Kidney (tissue), 14 donors: ENCODE measurements around the gene RPLP1. TPM values are rescaled to one million over a fixed set of nuclear protein-coding genes. Genes with fewer than 3 reads are reported as not detected.

ENCODE experiments used
- DNase-seq, 5 donors: peaks; one replicate each; pipeline ENCODE4 v3.0.0-alpha.2; 2013 to 2020
- FAIRE-seq: peaks from 2 replicates; lab custom pipeline; 2012; peaks lifted over from hg19 to GRCh38; lab: Jason Lieb, UNC
- H3K27ac ChIP-seq, 2 donors: one replicate each; pipeline ENCODE4 v1.7.0; 2013; ENCODE audit warnings: low read depth in 2 of 2, low read length in 2 of 2, inconsistent platforms in 1 of 2
- H3K27me3 ChIP-seq: one replicate; pipeline ENCODE4 v1.7.1; 2013; ENCODE audit warnings: low read length, inconsistent platforms; ENCODE audit not compliant: control insufficient read depth, insufficient read depth
- H3K36me3 ChIP-seq, 3 donors: one replicate each; pipeline versions ENCODE4 v1.7.0 to v1.7.1; 2013; ENCODE audit warnings: low read length in 3 of 3, control low read depth in 1 of 3, inconsistent platforms in 1 of 3; ENCODE audit not compliant: insufficient read depth in 3 of 3, control insufficient read depth in 2 of 3
- H3K4me1 ChIP-seq, 3 donors: one replicate each; pipeline versions ENCODE4 v1.7.0 to v1.7.1; 2013; ENCODE audit warnings: low read length in 3 of 3, inconsistent platforms in 1 of 3, low read depth in 1 of 3; ENCODE audit not compliant: control insufficient read depth in 2 of 3, insufficient read depth in 2 of 3
- H3K4me3 ChIP-seq, 3 donors: one replicate each; pipeline versions ENCODE4 v1.7.0 to v1.8.1; 2013; ENCODE audit warnings: low read length in 3 of 3, control low read depth in 1 of 3, inconsistent platforms in 1 of 3
- H3K9ac ChIP-seq, 3 donors: one replicate each; pipeline versions ENCODE4 v1.7.0 to v1.7.1; 2013; ENCODE audit warnings: low read length in 3 of 3, control low read depth in 1 of 3, inconsistent platforms in 1 of 3
- H3K9me3 ChIP-seq, 3 donors: one replicate each; pipeline versions ENCODE4 v1.7.0 to v1.7.1; 2013; ENCODE audit warnings: low read length in 3 of 3, control low read depth in 1 of 3, inconsistent platforms in 1 of 3; ENCODE audit not compliant: control insufficient read depth in 2 of 3, insufficient read depth in 1 of 3
- CTCF ChIP-seq: IDR thresholded peaks from 3 replicates; pipeline ENCODE4 v1.5.1; 2012; ENCODE audit warnings: mild to moderate bottlenecking, moderate library complexity, borderline replicate concordance; ENCODE audit not compliant: insufficient read depth; ENCODE audit errors: extremely low read depth
- intact Hi-C: fragments of 100-400 bp; cut with DNase I; formaldehyde crosslinking; loops from one replicate; pipeline ENCODE4 v1.11.1; 2022
- polyA plus RNA-seq: library from polyadenylated mRNA; stranded (reverse); fragments of 350-450 nt; fragmentation: Illumina TruSeq; extraction: RNeasy Lipid Tissue Mini Kit (QIAGEN cat#74804); gene quantifications from one replicate; pipeline ENCODE4 v1.2.3, GENCODE V29; 2014; ENCODE audit warnings: low read depth, low replicate concordance; ENCODE audit not compliant: insufficient read depth
- total RNA-seq: library from RNA; stranded (reverse); fragmentation: NEBNext Ultra II Directional; extraction: Animal tissue kit (Norgen Biotek cat#: 25700); gene quantifications from one replicate; pipeline ENCODE4 v1.2.1, GENCODE V29; 2021
- donor health status: control.
- donor health status: control.
- donor health status: control.
- donor health status: control.
- donor health status: control.
- donor health status: DM: yes; HTN: yes; CAD: no.
- donor health status: Normal renal cell carcinoma (clear cell type).

The RPLP1 gene
- total and polyA plus RNA-seq, 2 donors from 2014 or later = 1,303 to 2,805 TPM

GRCh38 chr15:69472046-69472445, 19.4 kb downstream of the RPLP1 start:
- Histone ChIP-seq H3K27me3 (no peaks in the 10 kb centered on the region), H3K4me3 (no peak overlapping the region), H3K9me3 (no peaks in the 10 kb centered on the region), H3K36me3 (no peaks in the 10 kb centered on the region), H3K9ac (no peak overlapping the region), H3K27ac (no peak overlapping the region), H3K4me1 (no peaks in the 10 kb centered on the region)
- TF ChIP-seq CTCF = no peak
- intact Hi-C loops = loop anchor here (10.0 kb wide), 1 partner anchor 1013 kb away; no protein-coding TSS in a partner anchor
- no peak for FAIRE-seq
- DNase-seq = no peak

DNA sequence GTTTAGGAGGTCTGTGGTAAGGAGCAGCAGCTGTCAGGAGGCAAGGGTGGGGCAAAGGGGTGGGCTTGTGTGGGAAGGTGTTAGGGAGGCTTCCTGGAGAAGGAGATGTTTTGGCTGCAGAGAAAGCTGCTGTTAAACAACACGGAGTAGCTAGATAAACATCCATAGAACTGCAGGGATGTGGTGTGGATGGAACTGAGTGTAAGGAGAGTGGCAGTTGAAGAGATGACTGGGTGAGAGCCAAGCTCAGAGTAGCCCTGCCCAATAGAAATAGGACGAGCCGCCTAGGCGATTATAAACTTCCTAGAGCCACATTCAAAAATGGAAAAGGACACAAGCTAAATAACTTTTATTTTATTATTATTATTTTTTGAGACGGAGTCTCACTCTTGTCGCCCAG, 19.9 kb downstream of the RPLP1 start:
- FAIRE-seq (no peak), DNase-seq (no peak)
- Histone ChIP-seq H3K9ac (no peak overlapping the region), H3K36me3 (no peaks in the 10 kb centered on the region), H3K4me1 (no peaks in the 10 kb centered on the region), H3K9me3 (no peaks in the 10 kb centered on the region), H3K27me3 (no peaks in the 10 kb centered on the region), H3K4me3 (no peak overlapping the region), H3K27ac (no peak overlapping the region)
- no peak for TF ChIP-seq CTCF
- intact Hi-C loops = loop anchor here (10.0 kb wide), 1 partner anchor 1012 kb away; no protein-coding TSS in a partner anchor

DNA sequence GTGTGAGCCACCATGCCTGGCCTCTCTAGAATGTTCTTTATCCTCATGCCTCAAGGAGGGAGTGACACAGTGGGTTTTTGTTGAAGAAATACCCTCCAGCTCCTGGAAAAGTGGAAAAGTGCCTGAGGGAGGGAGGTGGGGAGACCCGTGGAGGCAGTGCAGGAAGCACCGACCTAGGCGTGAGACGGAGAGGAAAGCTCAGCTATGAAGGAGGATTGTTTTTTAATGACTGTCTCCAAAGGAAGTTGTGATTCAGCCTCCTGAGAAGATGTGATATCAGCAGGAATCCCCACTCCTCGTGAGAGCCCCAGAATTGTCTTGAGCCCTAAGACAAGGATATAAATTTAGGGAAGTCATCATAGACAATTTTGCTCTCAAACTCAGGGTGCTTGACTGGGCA, 21.7 kb downstream of the RPLP1 start:
- intact Hi-C loops = loop anchor here (10.0 kb wide), 1 partner anchor 1011 kb away; no protein-coding TSS in a partner anchor
- Histone ChIP-seq H3K9me3 (no peaks in the 10 kb centered on the region), H3K27me3 (no peaks in the 10 kb centered on the region), H3K27ac (no peak overlapping the region), H3K36me3 (no peaks in the 10 kb centered on the region), H3K9ac (no peak overlapping the region), H3K4me3 (no peak overlapping the region), H3K4me1 (peaks cover 0 to 3% (median 2%) of the 10 kb centered on the region in 3 donors)
- DNase-seq = no peak
- FAIRE-seq = no peak
- no peak for TF ChIP-seq CTCF

GRCh38 chr15:69474846-69475455, 22.3 kb downstream of the RPLP1 start:
- Histone ChIP-seq H3K27me3 (no peaks in the 10 kb centered on the region), H3K9ac (no peak overlapping the region), H3K4me1 (peaks cover 0 to 3% (median 2%) of the 10 kb centered on the region in 3 donors), H3K4me3 (no peak overlapping the region), H3K27ac (no peak overlapping the region), H3K9me3 (peaks cover 0 to 4% (median under 1%) of the 10 kb centered on the region in 3 donors), H3K36me3 (no peaks in the 10 kb centered on the region)
- TF ChIP-seq CTCF = no peak
- FAIRE-seq (no peak), DNase-seq (no peak)
- intact Hi-C loops = loop anchor here (10.0 kb wide), 1 partner anchor 1010 kb away; no protein-coding TSS in a partner anchor
